Activated B cell treated with CpG ODN at 0.5 μM for 24 hours (primary cell): ENCODE measurements around the gene TBC1D10A. TPM values are rescaled to one million over a fixed set of nuclear protein-coding genes. Genes with fewer than 3 reads are reported as not detected.

ENCODE experiments used
- ATAC-seq: fragments of 200-7000 bp; cut with Tn5 transposase; one replicate; pipeline ENCODE4 v1.10.0; 2021; ENCODE audit warnings: low read depth, mild to moderate bottlenecking, moderate library complexity
- CTCF ChIA-PET: fragments of 350-600 bp; sonication (Branson Sonifier 250); formaldehyde crosslinking; loops from one replicate; lab custom pipeline; 2021; ENCODE audit warnings: antibody characterized with exemption; lab: Charles Lee
- POLR2A ChIA-PET: fragments of 350-600 bp; sonication (Branson Sonifier 250); formaldehyde crosslinking; loops from one replicate; lab custom pipeline; 2021; ENCODE audit warnings: antibody characterized with exemption; lab: Charles Lee
- DNase-seq: peaks from one replicate; pipeline ENCODE4 v3.0.0; 2022
- H3K27ac Mint-ChIP-seq: one replicate; pipeline ENCODE4 v1.8.0; 2020; ENCODE audit warnings: mixed read lengths
- H3K27me3 Mint-ChIP-seq: one replicate; pipeline ENCODE4 v1.8.0; 2021; ENCODE audit warnings: mixed read lengths
- H3K36me3 Mint-ChIP-seq: one replicate; pipeline ENCODE4 v1.8.0; 2021; ENCODE audit warnings: low read depth, mixed read lengths
- H3K4me1 Mint-ChIP-seq: one replicate; pipeline ENCODE4 v1.8.0; 2021; ENCODE audit warnings: mixed read lengths
- H3K4me3 Mint-ChIP-seq: one replicate; pipeline ENCODE4 v1.8.0; 2020; ENCODE audit warnings: mild to moderate bottlenecking, mixed read lengths
- H3K9me3 Mint-ChIP-seq: one replicate; pipeline ENCODE4 v1.8.0; 2020; ENCODE audit warnings: mixed read lengths
- intact Hi-C: fragments of 100-400 bp; cut with micrococcal nuclease; formaldehyde crosslinking; loops from one replicate; pipeline ENCODE4 v1.15.1; 2024
- total RNA-seq: library from RNA; stranded (reverse); gene quantifications from 2 replicates; pipeline ENCODE4 v1.2.3, GENCODE V29; 2022
- TF ChIP-seq, protein P1 (sequence below): fragments of 200-600 bp; IDR thresholded peaks from one replicate; pipeline ENCODE4 v1.8.0; 2022; ENCODE audit warnings: antibody characterized with exemption, mild to moderate bottlenecking

TBC1D10A gene
- total RNA-seq, 1 donor from 2014 or later = 20.4 TPM

DNA sequence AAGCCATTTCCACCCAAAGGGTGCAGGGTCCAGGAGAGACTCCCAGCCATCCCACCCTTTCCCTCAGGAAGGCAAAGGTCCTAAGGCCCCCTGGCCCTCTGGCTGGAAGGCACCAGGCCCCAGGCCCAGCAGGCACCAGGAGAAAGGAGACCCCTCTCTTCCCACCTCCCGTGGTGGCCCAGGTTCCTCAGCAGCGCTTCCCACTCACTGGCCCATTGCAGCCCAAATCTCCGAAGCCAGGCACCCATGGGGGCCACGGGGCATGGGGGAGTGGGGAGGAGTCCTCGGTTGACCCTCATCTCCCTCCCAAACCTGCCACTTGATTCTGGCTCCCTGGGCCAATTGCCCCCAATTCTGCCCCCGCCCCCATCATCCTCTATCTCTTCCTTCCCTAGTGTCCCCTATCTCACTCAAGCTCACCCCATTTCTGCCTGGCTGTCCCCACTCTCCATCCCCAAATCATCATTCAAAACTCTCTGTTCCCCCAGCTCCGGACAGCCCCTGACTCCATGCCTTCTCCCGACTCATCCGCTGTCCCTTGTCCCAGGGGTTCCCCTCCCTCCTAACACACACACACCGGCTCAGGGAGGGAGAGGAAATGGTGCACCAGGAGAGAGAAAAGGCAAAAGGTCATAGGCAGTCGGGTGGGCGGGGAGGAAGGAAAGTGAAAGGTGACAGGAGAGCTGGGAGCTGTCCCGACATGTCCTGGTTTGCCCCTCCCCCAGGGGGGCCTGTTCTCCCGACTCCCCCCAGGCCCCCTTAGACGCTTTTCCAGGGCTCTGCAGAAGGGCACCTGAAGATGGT lies 81.4 kb downstream of the TBC1D10A start:
- no peaks in the 10 kb centered on the region for H3K36me3 Mint-ChIP-seq

DNA sequence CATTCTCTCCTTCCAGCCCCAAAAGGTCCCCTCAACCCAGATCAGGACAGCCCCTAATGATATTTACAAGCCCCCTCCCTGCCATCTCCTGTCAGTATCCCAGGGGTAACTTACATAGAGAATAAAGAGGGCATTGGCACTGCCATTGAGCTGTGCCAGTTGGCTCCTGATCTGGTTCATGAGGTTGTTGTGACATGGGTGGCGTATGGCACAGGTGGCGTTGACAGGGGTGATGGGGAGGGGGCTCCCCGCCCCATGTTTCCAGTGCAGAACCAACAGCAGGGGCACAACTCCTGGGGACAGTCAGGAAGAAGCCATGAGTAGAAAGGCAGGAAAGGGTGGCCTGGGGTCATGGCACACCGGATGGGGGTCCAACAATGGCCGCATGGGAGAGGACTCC lies 82.1 kb downstream of the TBC1D10A start:
- Mint-ChIP-seq H3K27ac (no peak overlapping the region), H3K36me3 (no peaks in the 10 kb centered on the region), H3K27me3 (peaks cover 36% of the 10 kb centered on the region), H3K4me1 (peaks cover 23% of the 10 kb centered on the region), H3K4me3 (no peak overlapping the region), H3K9me3 (no peaks in the 10 kb centered on the region)
- no peak for DNase-seq
- intact Hi-C loops = no loop called here
- ChIA-PET POLR2A (no interaction called here), CTCF (no interaction called here)
- TF ChIP-seq, protein P1, sequence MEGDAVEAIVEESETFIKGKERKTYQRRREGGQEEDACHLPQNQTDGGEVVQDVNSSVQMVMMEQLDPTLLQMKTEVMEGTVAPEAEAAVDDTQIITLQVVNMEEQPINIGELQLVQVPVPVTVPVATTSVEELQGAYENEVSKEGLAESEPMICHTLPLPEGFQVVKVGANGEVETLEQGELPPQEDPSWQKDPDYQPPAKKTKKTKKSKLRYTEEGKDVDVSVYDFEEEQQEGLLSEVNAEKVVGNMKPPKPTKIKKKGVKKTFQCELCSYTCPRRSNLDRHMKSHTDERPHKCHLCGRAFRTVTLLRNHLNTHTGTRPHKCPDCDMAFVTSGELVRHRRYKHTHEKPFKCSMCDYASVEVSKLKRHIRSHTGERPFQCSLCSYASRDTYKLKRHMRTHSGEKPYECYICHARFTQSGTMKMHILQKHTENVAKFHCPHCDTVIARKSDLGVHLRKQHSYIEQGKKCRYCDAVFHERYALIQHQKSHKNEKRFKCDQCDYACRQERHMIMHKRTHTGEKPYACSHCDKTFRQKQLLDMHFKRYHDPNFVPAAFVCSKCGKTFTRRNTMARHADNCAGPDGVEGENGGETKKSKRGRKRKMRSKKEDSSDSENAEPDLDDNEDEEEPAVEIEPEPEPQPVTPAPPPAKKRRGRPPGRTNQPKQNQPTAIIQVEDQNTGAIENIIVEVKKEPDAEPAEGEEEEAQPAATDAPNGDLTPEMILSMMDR = no peak
- no peak for ATAC-seq

More for the DNA sequence above, 81.4 kb downstream of the TBC1D10A start:
- Mint-ChIP-seq H3K27ac (no peak overlapping the region), H3K4me3 (no peak overlapping the region), H3K27me3 (peaks cover 40% of the 10 kb centered on the region), H3K9me3 (no peaks in the 10 kb centered on the region), H3K4me1 (peaks cover 23% of the 10 kb centered on the region)
- intact Hi-C loops = no loop called here
- no peak for DNase-seq
- TF ChIP-seq, protein P1 = no peak
- ATAC-seq = no peak
- CTCF ChIA-PET = no interaction called here
- POLR2A ChIA-PET = no interaction called here

DNA sequence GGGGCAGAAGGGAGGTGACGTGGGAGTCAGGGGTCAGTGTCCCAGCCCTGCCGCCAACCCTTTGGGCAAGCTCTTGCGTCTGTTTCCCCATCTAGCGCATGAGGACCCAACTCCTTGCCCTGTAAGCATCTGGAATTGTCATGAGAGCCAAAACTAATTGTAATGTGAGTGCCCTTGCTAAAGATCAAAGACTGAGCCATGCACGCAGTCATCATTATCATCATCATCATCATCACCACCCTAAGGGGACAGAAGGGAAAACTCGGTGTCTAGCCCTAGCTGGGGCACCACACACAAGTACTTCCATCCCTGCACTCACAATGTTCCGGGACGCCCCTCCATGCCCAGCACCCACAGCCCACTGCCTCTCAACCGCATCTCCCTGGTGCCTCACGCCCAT lies 82.7 kb downstream of the TBC1D10A start:
- TF ChIP-seq, protein P1 = no peak
- ChIA-PET CTCF (no interaction called here), POLR2A (no interaction called here)
- intact Hi-C loops = no loop called here
- Mint-ChIP-seq H3K9me3 (no peaks in the 10 kb centered on the region), H3K27me3 (peaks cover 34% of the 10 kb centered on the region), H3K27ac (no peak overlapping the region), H3K4me1 (peaks cover 23% of the 10 kb centered on the region), H3K4me3 (no peak overlapping the region), H3K36me3 (no peaks in the 10 kb centered on the region)
- DNase-seq (no peak), ATAC-seq (no peak)

GRCh38 chr22:30243661-30244060 lies 83.1 kb downstream of the TBC1D10A start:
- Mint-ChIP-seq H3K4me1 (peaks cover 23% of the 10 kb centered on the region), H3K36me3 (no peaks in the 10 kb centered on the region), H3K27me3 (peaks cover 32% of the 10 kb centered on the region), H3K9me3 (no peaks in the 10 kb centered on the region), H3K27ac (no peak overlapping the region), H3K4me3 (no peak overlapping the region)
- ChIA-PET POLR2A (no interaction called here), CTCF (no interaction called here)
- no peak for DNase-seq
- TF ChIP-seq, protein P1 = no peak
- intact Hi-C loops = no loop called here
- no peak for ATAC-seq

Other genes with a start within 250 kb of the TBC1D10A start
- not detected in 2 replicates for gene HORMAD2, start 246.5 kb downstream of the TBC1D10A start, total RNA-seq
- gene LIF, start 80.2 kb downstream of the TBC1D10A start, total RNA-seq = 0.42 and 0.44 TPM in 2 replicates
- gene OSM, start 60.1 kb downstream of the TBC1D10A start, total RNA-seq = 1.0 and 1.7 TPM in 2 replicates
- gene CASTOR1, start 37.4 kb downstream of the TBC1D10A start, total RNA-seq = 2.4 and 3.5 TPM in 2 replicates
- 263 and 269 TPM in 2 replicates for gene SF3A1, start 30.0 kb upstream of the TBC1D10A start, total RNA-seq
- 1.8 and 2.9 TPM in 2 replicates for gene CCDC157, start 30.1 kb upstream of the TBC1D10A start, total RNA-seq
- 8.6 and 8.8 TPM in 2 replicates for gene RNF215, start 60.5 kb upstream of the TBC1D10A start, total RNA-seq
- gene SEC14L2, start 70.1 kb upstream of the TBC1D10A start, total RNA-seq = 0.40 and 0.42 TPM in 2 replicates
- 30.8 and 33.9 TPM in 2 replicates for gene MTFP1, start 98.8 kb upstream of the TBC1D10A start, total RNA-seq
- not detected in 2 replicates for gene SEC14L3, start 145.1 kb upstream of the TBC1D10A start, total RNA-seq
- not detected in 2 replicates for gene SEC14L4, start 178.8 kb upstream of the TBC1D10A start, total RNA-seq
- not detected in 2 replicates for gene SEC14L6, start 219.8 kb upstream of the TBC1D10A start, total RNA-seq
- 0.27 TPM in 1 of 2 replicates, not detected in the other for gene GAL3ST1, start 247.7 kb upstream of the TBC1D10A start, total RNA-seq